Epithelial cell of proximal tubule (primary cell): ENCODE data around the gene POU2AF3. TPM values are rescaled to one million over a fixed set of nuclear protein-coding genes. Genes with fewer than 3 reads are reported as not detected.

Experiments
- DNase-seq: peaks from one replicate; pipeline ENCODE4 v3.0.0-alpha.2; 2011; ENCODE audit warnings: low read depth
- H3K4me3 ChIP-seq: 2 replicates; pipeline ENCODE4 v1.5.1; 2011; ENCODE audit warnings: low read depth, mild to moderate bottlenecking, low read length
- CTCF ChIP-seq: conservative IDR thresholded peaks from 2 replicates; pipeline ENCODE4 v1.5.1; 2012; ENCODE audit warnings: low read depth, mild to moderate bottlenecking, low read length
- total RNA-seq: library from RNA; depleted of rRNA; stranded (reverse); fragments of >200 nt; gene quantifications from 2 replicates; pipeline ENCODE4 v1.2.3, GENCODE V29; 2015

Gene POU2AF3
- total RNA-seq, 1 donor from 2014 or later: 0.69 TPM

- no peak for DNase-seq
- no peak overlapping the region for H3K4me3 ChIP-seq
- TF ChIP-seq CTCF: no peak
Measured at GRCh38 chr11:111348147-111348546, 49.8 kb downstream of the POU2AF3 start.

- no peak overlapping the region for H3K4me3 ChIP-seq
- no peak for TF ChIP-seq CTCF
Measured at GRCh38 chr11:111349191-111349695, 50.9 kb downstream of the POU2AF3 start.

GRCh38 chr11:111350811-111351210 lies 52.5 kb downstream of the POU2AF3 start:
- H3K4me3 ChIP-seq: no peak overlapping the region
- DNase-seq: no peak
- TF ChIP-seq CTCF: no peak

More at GRCh38 chr11:111349191-111349695, 50.9 kb downstream of the POU2AF3 start:
- no peak for DNase-seq

GRCh38 chr11:111351374-111352055 lies 53.2 kb downstream of the POU2AF3 start:
- DNase-seq: no peak
- H3K4me3 ChIP-seq: no peak overlapping the region
- TF ChIP-seq CTCF: no peak

- no peak for TF ChIP-seq CTCF
- DNase-seq: no peak
- no peak overlapping the region for H3K4me3 ChIP-seq
Measured at GRCh38 chr11:111352231-111352746, 53.9 kb downstream of the POU2AF3 start.

- TF ChIP-seq CTCF: no peak
- no peak for DNase-seq
- no peak overlapping the region for H3K4me3 ChIP-seq
Measured at GRCh38 chr11:111352935-111353710, 54.8 kb downstream of the POU2AF3 start.
